Measurements from ENCODE around the gene CCR9. TPM values are rescaled to one million over a fixed set of nuclear protein-coding genes. Genes with fewer than 3 reads are reported as not detected.

Gene CCR9
- total RNA-seq, 2 experiments from 2014 or later: not detected

DNA sequence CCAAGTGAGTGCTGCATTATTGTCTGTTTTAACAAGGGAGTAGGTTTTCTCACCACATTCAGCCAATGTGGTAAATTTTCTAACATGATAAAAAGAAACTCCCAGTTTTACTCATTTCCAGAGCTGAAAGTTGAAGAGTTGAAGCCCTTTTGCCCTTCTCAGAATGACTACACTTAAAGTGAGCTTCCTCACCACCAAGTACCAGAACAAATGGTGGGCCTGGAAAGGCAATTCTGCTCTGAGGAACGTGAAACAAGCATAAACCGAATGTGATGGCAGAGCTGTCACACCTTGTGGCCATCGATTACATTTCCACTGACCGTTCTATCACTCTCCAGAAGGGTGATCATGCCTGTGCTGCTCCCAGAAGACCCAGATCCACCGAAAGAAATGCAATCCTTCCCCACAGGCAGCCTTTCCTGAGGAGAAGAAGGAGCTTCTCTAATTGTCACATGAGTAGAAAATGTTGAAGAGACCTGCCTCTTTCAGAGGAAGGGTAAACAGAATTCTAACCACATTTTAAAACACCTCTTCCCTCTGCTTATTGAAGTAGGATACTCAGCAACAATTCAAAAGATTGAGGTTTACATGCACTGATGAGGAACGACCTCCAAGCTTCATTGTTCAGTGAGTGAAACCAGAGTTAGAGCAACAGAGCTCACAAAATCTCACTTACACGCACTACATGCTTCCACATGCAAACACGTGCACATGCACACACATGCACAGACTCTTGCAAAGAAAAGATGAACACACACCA, 21.4 kb upstream of the CCR9 start:
- no peak overlapping the region for H3K27ac Mint-ChIP-seq
- peak; percentile 48 for DNase-seq
- H3K9me3 Mint-ChIP-seq: peaks cover 9% of the 10 kb centered on the region
- peaks cover 77% of the 10 kb centered on the region for H3K27me3 Mint-ChIP-seq
- H3K4me3 Mint-ChIP-seq: no peak overlapping the region
- H3K4me1 Mint-ChIP-seq: peaks cover 36% of the 10 kb centered on the region
- H3K36me3 Mint-ChIP-seq: peaks cover 9% of the 10 kb centered on the region

DNA sequence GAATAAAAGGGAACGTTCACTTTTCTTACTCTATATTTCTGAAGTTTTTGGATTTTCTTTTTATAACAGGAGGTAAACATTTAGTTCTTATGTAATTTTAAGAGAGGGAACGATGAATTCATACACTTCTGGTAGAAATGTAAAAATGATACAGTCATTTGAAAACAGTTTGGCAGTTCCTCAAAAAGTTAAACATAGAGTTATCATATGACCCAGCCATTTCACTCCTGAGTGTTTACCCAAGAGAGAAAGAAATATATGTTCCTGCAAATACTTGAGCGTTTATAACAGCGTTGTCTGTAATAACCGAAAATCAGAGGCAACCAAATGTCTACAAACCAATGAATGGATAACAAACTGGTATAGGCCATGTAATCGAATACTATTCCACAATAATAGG, 20.8 kb upstream of the CCR9 start:
- no peak overlapping the region for H3K4me3 Mint-ChIP-seq
- H3K9me3 Mint-ChIP-seq: peaks cover 9% of the 10 kb centered on the region
- H3K27me3 Mint-ChIP-seq: peaks cover 82% of the 10 kb centered on the region
- no peak overlapping the region for H3K27ac Mint-ChIP-seq
- DNase-seq: no peak
- peaks cover 9% of the 10 kb centered on the region for H3K36me3 Mint-ChIP-seq
- peaks cover 40% of the 10 kb centered on the region for H3K4me1 Mint-ChIP-seq

DNA sequence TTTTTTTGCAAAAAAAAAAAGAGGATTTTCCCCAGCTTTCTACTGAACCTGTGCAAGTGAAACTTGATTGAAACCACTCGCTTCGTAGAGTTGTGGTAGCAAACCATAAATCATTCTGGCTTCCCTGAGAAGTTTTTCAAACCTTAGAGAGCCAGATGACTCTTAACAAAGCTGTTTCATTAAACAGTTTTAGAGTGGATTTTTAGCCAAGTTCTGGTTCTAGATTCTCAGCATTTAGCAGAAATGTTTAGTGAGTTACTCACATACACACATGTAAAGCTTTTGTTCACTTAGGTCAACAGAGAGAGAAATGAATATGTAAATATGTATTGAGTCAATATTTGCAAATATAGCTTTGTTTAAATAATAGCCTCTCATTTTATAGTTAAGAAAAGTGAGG, 18.1 kb upstream of the CCR9 start:
- H3K9me3 Mint-ChIP-seq: peaks cover 6% of the 10 kb centered on the region
- H3K4me1 Mint-ChIP-seq: peaks cover 49% of the 10 kb centered on the region
- peaks cover 6% of the 10 kb centered on the region for H3K36me3 Mint-ChIP-seq
- H3K27me3 Mint-ChIP-seq: peaks cover 82% of the 10 kb centered on the region
- no peak overlapping the region for H3K4me3 Mint-ChIP-seq
- no peak for DNase-seq
- H3K27ac Mint-ChIP-seq: no peak overlapping the region

DNA sequence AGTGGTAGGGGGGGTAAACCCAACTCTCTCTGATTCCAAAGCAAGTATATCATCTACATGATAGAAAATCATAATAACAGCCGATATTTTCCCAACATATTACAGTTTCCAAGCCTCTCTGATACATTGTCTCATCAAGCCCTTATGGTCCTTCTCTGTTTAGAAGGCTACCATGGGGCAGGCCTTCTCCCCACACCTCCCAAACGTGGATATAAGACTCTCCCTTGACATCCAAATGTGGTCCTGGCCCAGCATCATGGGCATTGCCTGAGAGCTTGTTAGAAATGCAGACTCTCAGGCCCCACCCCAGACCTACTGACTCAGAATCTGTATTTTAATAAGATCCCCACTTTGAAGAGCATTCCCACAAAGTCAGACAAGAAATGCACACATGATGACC, 17.7 kb upstream of the CCR9 start:
- Mint-ChIP-seq H3K27me3 (peaks cover 80% of the 10 kb centered on the region), H3K27ac (no peak overlapping the region), H3K36me3 (peaks cover 2% of the 10 kb centered on the region), H3K4me3 (no peak overlapping the region), H3K4me1 (peaks cover 49% of the 10 kb centered on the region), H3K9me3 (peaks cover 4% of the 10 kb centered on the region)
- DNase-seq: no peak

DNA sequence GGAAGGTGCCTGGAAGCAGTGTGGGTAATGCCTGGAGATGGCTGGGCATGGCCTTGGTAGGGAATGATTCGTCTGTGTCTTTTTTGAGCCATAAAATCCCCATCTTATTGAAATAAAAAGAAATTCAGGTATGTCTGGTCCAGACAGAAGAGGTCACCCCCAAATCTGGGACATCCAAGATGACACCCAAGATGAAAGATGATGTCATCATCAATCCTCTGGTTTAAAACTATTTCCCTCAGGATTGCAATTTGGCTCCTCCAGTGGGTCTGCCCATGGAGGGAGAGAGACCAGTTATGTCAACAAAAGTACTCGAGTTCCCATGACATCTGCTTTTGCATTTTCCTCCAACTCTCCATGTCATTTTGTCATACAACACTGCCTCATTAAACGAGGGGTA, 16.7 kb upstream of the CCR9 start:
- peaks cover 6% of the 10 kb centered on the region for H3K36me3 Mint-ChIP-seq
- H3K4me1 Mint-ChIP-seq: peaks cover 49% of the 10 kb centered on the region
- no peak overlapping the region for H3K27ac Mint-ChIP-seq
- peaks cover 81% of the 10 kb centered on the region for H3K27me3 Mint-ChIP-seq
- DNase-seq: no peak
- peaks cover 6% of the 10 kb centered on the region for H3K9me3 Mint-ChIP-seq
- H3K4me3 Mint-ChIP-seq: no peak overlapping the region

DNA sequence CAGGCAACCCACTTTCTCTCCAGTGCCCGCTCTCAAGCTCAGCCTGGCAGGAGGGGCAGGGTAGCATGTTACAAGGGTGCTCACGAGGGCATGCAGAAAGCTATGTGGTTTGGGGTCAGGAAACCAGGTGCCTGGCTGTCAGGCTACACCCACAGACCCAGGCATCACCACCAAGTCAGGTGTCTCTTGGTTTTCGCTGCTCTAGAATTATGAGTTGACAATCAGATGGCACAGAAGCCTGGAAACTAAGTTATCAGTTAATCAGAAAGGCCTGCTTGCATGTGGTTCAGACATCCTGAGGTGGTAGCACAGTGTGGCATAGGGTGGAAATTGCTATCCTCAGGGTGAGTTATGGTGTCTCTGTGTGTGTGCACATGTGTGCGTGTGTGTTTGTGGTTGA, 16.2 kb upstream of the CCR9 start:
- Mint-ChIP-seq H3K27ac (no peak overlapping the region), H3K36me3 (peaks cover 6% of the 10 kb centered on the region), H3K4me3 (no peak overlapping the region), H3K27me3 (peaks cover 77% of the 10 kb centered on the region), H3K4me1 (peaks cover 45% of the 10 kb centered on the region), H3K9me3 (peaks cover 6% of the 10 kb centered on the region)
- DNase-seq: peak; percentile 42

DNA sequence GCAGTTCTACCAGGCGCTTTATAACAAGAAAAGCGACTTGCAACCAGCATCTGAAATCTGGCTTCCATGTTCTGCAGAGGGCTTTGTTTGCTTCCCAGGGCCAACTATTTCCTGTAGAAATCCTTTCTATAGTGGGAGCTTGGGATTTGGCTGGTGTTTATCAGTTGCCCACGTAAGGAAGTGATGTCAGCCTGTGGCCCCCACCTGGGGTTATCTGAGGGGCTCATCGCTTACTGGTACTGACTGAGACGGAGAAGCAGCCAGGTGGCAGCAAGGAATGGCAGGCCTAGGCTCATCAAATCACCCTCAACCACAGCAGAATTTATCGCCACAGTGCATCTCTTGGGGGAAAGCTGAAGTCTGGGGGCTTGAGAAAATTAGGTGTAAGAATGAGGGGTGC, 14.6 kb upstream of the CCR9 start:
- H3K4me3 Mint-ChIP-seq: no peak overlapping the region
- no peak for DNase-seq
- H3K27me3 Mint-ChIP-seq: peaks cover 68% of the 10 kb centered on the region
- peaks cover 40% of the 10 kb centered on the region for H3K4me1 Mint-ChIP-seq
- peaks cover 6% of the 10 kb centered on the region for H3K9me3 Mint-ChIP-seq
- no peak overlapping the region for H3K27ac Mint-ChIP-seq
- H3K36me3 Mint-ChIP-seq: peaks cover 6% of the 10 kb centered on the region

DNA sequence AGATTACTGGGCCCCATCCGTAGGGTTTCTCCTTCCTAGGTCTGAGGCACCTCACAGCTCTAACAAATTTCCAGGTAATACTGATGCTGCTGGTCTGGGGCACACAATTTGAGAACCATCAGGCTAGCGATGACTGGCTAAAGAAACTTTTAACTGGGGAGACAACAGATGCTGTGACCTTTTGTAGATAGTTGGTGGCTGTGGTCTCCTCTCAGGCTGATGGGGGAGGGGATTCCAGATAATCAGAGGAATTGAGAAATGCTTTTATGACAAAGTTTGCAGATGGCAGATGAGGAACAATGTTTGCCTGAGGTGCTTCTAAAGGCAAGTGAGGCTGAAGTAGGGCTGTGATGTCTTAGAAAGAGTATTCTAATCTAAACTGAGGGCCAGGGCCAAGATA, 13.8 kb upstream of the CCR9 start:
- Mint-ChIP-seq H3K27me3 (peaks cover 62% of the 10 kb centered on the region), H3K4me1 (peaks cover 39% of the 10 kb centered on the region), H3K4me3 (no peak overlapping the region), H3K27ac (no peak overlapping the region), H3K36me3 (peaks cover 6% of the 10 kb centered on the region), H3K9me3 (peaks cover 6% of the 10 kb centered on the region)
- no peak for DNase-seq

DNA sequence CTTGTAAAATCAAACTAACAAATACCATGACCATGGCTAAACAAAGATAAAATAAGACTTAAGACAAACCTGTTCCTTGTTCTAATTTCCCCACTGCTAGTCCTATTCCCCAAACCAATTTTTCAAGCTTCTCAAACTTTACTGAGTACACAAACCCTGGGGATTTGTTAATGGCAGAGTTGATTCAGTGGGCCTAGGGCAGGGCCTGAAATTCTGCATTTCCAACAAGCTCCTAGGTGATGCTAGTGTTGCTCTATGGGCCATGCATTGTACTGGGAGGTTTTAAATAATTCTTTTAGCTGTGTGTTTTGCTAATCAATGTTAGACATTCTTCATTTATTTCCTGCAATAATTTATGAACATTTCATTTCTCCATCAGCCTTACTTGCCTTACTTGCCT, 13.3 kb upstream of the CCR9 start:
- no peak overlapping the region for H3K27ac Mint-ChIP-seq
- H3K4me1 Mint-ChIP-seq: peaks cover 38% of the 10 kb centered on the region
- H3K27me3 Mint-ChIP-seq: peaks cover 60% of the 10 kb centered on the region
- DNase-seq: no peak
- peaks cover 6% of the 10 kb centered on the region for H3K9me3 Mint-ChIP-seq
- H3K4me3 Mint-ChIP-seq: no peak overlapping the region
- peaks cover 6% of the 10 kb centered on the region for H3K36me3 Mint-ChIP-seq

DNA sequence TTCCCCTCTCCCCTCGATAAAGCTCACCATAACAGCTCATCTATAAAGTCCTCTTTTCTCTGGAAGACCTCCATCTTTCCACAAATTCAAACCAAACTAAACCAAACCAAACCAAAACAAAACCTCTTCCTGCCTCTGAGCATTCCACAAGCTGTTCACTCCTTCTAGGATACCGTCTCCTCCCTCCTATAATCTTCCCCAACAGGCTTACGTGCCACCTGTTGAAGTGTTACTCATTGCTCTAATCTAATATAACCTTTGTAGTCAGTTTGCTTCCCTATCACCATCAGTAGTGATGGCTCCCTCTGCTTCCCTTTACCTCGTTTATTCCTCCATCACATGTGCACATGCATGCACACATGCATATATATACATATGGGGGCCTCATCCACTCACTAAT, 12.7 kb upstream of the CCR9 start:
- Mint-ChIP-seq H3K36me3 (peaks cover 6% of the 10 kb centered on the region), H3K4me1 (peaks cover 39% of the 10 kb centered on the region), H3K9me3 (peaks cover 6% of the 10 kb centered on the region), H3K27ac (no peak overlapping the region), H3K4me3 (no peak overlapping the region), H3K27me3 (peaks cover 64% of the 10 kb centered on the region)
- DNase-seq: no peak

DNA sequence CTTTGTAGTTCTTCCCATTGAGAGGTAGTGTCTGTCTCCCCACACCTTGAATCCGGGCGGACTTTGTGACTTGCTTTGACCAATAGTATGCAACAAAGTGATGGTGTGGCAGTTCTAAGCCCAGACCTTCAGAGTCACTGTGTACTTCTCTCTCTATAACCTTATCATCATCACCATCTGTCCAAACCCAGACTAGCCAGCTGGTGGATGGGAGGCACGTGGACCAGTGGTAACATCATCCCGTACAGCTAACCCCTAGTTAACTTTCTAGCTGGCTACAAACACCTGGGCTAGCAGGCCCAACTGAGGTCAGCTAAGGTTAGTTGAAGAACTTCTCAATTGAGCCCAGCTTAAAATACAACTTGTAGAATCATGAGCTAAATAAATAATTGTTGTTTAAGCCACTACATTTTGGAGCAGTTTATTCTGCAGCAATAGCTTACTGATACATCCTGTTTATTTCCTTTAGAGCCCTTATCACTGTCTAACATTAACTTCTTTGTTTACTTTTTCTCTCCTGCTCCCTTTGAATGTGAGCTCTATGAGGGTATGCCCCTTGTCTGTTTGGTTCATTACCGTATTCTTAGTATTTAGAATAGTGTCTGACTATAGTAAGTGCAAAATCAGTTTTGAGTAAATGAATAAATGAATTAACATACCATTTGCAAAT, 11.5 kb upstream of the CCR9 start:
- Mint-ChIP-seq H3K4me1 (peaks cover 29% of the 10 kb centered on the region), H3K36me3 (peaks cover 6% of the 10 kb centered on the region), H3K4me3 (no peak overlapping the region), H3K27me3 (peaks cover 59% of the 10 kb centered on the region), H3K27ac (no peak overlapping the region), H3K9me3 (peaks cover 6% of the 10 kb centered on the region)
- DNase-seq: no peak

DNA sequence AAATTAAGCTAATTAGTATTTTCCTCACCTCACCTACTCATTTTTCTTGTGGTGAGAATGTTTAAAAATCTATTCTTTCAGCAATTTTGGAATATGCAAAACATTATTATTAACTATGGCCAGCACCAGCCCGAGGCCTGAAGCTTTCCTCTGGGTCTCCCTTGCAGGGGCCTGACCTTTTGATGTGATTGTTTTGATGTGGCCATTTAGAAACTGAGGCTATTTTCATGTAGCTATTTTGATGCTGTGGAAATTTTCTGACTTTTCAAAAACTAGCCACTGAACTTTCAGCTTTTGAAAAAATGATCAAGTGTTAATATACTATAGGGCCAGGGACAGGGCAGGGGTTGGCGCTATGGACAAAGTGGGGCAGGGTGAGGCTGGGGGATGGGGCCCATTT, 8.2 kb upstream of the CCR9 start:
- H3K4me3 Mint-ChIP-seq: no peak overlapping the region
- DNase-seq: no peak
- no peak overlapping the region for H3K27ac Mint-ChIP-seq
- H3K27me3 Mint-ChIP-seq: peaks cover 34% of the 10 kb centered on the region
- H3K36me3 Mint-ChIP-seq: peaks cover 4% of the 10 kb centered on the region
- peaks cover 6% of the 10 kb centered on the region for H3K9me3 Mint-ChIP-seq
- peaks cover 15% of the 10 kb centered on the region for H3K4me1 Mint-ChIP-seq

DNA sequence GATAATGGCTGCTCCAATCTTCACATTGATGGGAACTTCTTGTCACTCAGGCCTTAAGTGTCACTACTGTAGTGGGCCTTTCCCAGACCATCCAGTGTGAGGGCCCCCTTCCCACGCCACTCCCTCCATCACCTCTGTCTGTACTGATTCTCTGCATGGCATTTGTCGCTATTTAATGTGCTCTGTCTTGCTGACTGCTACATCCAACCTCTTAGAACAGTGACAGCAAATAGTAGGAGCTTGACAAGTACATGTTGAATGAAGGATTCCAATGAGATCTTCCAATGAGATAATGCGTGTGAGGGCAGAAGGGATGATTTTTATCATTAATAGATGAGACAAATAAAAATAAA, 5.6 kb upstream of the CCR9 start:
- DNase-seq: no peak
- Mint-ChIP-seq H3K27ac (no peak overlapping the region), H3K27me3 (peaks cover 41% of the 10 kb centered on the region), H3K9me3 (no peaks in the 10 kb centered on the region), H3K4me1 (peaks cover 18% of the 10 kb centered on the region), H3K36me3 (no peaks in the 10 kb centered on the region), H3K4me3 (no peak overlapping the region)

DNA sequence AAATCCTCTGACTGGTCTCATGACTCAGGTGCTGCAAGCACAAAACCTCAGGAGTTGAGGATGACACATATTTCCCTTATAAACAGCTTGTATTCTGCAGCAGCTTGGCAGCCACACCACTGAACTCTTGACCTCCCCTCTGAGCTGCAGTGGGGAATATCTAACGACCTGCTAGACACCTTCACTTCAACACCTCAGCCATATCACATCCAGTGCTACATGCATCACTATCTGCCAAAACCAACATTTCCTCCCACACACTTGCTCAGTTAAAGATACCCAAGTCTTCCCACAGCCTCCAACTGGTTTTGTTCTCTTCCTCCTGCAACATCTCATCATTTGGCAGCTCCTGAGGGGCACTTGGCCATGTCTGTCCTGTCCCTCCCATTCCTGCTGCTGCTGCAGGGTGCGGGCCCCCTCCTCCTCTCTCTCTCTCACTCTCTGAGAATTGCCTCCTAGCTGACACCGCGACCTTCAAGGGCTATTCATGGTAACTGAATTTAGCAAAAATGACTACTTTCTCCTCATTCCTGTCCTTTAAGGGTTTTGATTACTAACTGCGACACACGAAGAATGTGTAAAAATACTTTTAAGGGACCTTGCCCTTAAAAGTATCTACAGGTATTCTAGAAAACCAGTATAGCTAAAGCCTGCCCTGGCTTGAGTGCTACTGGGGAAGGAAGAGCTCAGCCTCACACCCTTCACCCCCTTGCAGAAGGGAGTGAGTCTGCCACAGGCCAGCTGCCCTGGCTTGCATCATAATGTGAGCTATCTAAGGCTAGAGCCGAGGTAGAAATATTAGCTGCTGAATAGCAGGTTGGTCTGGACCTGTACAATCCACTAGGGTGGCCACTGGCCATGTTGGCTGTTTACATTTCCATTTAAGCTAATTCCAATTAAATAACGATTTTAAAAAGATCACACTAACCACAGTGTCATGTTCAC, 5.0 kb upstream of the CCR9 start:
- Mint-ChIP-seq H3K27me3 (peaks cover 46% of the 10 kb centered on the region), H3K27ac (no peak overlapping the region), H3K4me1 (peaks cover 18% of the 10 kb centered on the region), H3K4me3 (no peak overlapping the region), H3K9me3 (no peaks in the 10 kb centered on the region), H3K36me3 (no peaks in the 10 kb centered on the region)
- peak; percentile 61 for DNase-seq
